SK-N-MC (cell line): Measurements from ENCODE around the gene PARG.
"Not testable (repeated sequence)": the region's sequence is repeated elsewhere in the genome, so short reads cannot be mapped to it uniquely, and the experiment has no call there.

Experiments used
- EZH2 ChIP-seq: fragments of 200-600 bp; sonication (generic); IDR thresholded peaks from one replicate; pipeline ENCODE4 v1.6.1; 2017; ENCODE audit warnings: antibody characterized with exemption
- FOXP2 ChIP-seq: optimal IDR thresholded peaks from 2 replicates; pipeline ENCODE3; 2011; ENCODE audit warnings: mild to moderate bottlenecking, moderate library complexity; ENCODE audit not compliant: insufficient read depth; ENCODE audit errors: extremely low read length, control extremely low read depth

DNA sequence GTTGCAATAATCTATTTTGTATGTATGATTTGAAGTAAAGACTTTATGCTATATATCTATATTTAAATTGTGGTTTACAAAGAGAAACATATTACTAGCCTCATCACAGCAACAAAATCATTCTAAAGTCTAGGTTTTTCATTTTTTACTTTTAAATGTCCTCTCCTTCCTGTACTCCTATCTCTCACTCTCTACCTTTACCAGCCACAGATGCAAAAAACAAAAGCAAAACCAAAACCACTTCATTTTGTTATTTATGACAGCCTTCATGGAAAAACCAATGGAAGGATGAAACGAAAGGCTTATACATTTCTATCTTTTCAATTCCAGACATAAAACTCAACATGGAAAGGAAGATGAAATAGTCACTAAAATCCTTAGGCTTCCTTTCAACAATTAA is 31.5 kb downstream of the PARG start:
- TF ChIP-seq EZH2, FOXP2: not testable (repeated sequence)
